ENCODE data around the gene EBF4.

Gene EBF4

DNA sequence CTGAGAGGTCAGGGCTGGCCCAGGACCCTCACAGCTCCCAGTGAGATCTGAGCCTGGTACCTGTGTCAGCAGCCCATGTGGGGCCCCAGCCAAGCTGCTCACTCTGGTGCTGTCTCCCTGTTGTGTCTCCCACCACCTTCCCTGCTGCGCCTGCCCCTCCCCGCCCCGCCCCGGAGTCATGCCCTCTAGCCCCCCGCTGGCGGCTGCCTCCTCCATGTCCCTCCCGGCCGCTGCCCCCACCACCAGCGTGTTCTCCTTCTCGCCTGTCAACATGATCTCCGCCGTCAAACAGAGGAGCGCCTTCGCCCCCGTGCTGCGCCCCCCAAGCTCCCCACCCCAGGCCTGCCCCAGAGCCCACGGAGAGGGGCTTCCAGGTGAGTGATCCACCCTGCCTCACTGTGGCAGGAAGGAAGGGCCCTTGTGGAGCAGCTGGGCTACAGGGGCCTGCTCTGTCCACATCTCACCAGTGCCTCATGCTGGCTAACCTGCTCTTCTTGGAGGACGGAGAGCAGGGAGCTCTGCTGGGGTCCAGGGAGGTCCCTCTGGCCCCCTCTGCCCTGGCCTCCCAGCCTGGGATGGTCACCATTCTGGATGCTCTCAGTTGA, 63.0 kb downstream of the EBF4 start:
- H3K36me3 ChIP-seq: no peaks in the 10 kb centered on the region
- H3K9me3 ChIP-seq: no peaks in the 10 kb centered on the region
- peaks cover 0 to 94% of the 10 kb centered on the region in 2 donors for H3K27me3 ChIP-seq
- no peak overlapping the region for H3K27ac ChIP-seq
- peaks cover 0 to 30% (median 25%) of the 10 kb centered on the region in 4 donors for H3K4me1 ChIP-seq
- H3K4me3 ChIP-seq: no peak overlapping the region
- DNase-seq: no peak
- TF ChIP-seq CTCF (IDR thresholded peaks at IDR 0.05): no peak
- intact Hi-C loops (cut with DNase I; ENCODE audit: low total_unique reads): no loop called here

GRCh38 chr20:2756056-2756611, 63.6 kb downstream of the EBF4 start:
- peak; percentile 16 to 35 for TF ChIP-seq CTCF (IDR thresholded peaks at IDR 0.05)
- H3K27ac ChIP-seq: no peak overlapping the region
- H3K36me3 ChIP-seq: no peaks in the 10 kb centered on the region
- H3K27me3 ChIP-seq: peaks cover 0 to 97% of the 10 kb centered on the region in 2 donors
- intact Hi-C loops (cut with DNase I; ENCODE audit: low total_unique reads): no loop called here
- H3K4me1 ChIP-seq: peaks cover 0 to 24% (median 20%) of the 10 kb centered on the region in 4 donors
- no peaks in the 10 kb centered on the region for H3K9me3 ChIP-seq
- H3K4me3 ChIP-seq: no peak overlapping the region
- DNase-seq: no peak

- intact Hi-C loops (cut with DNase I; ENCODE audit: low total_unique reads): no loop called here
- no peak for DNase-seq
Observed at GRCh38 chr20:2757001-2757400, 64.4 kb downstream of the EBF4 start.

DNA sequence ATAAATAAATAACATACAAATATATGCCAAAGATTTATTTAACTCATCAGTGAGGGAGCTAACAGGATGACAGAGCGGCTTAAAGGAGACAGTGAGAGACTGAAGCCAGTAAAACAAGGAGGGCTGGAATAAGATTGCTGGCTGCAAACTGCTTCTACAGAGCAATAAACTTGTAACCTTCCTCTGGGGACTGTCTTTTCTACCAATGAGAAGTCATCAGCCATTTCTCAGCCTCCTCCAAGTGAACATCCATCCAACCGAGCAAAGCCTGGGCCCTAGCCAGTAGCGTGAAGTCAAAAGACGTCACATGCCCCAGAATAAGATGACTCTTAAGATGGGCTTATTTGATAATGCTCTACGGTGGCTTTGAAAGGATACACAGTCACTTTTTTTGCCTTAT, 65.4 kb downstream of the EBF4 start:
- DNase-seq: no peak
- H3K4me3 ChIP-seq: no peak overlapping the region
- H3K36me3 ChIP-seq: no peaks in the 10 kb centered on the region
- H3K27ac ChIP-seq: no peak overlapping the region
- H3K27me3 ChIP-seq: peaks cover 0 to 88% of the 10 kb centered on the region in 2 donors
- H3K4me1 ChIP-seq: peaks cover 0 to 6% (median 3%) of the 10 kb centered on the region in 4 donors
- H3K9me3 ChIP-seq: no peaks in the 10 kb centered on the region
- TF ChIP-seq CTCF (IDR thresholded peaks at IDR 0.05): no peak
- intact Hi-C loops (cut with DNase I; ENCODE audit: low total_unique reads): no loop called here

More at GRCh38 chr20:2757001-2757400, 64.4 kb downstream of the EBF4 start:
- H3K4me1 ChIP-seq: peaks cover 0 to 16% (median 12%) of the 10 kb centered on the region in 4 donors
- H3K27ac ChIP-seq: no peak overlapping the region
- no peaks in the 10 kb centered on the region for H3K36me3 ChIP-seq
- H3K4me3 ChIP-seq: no peak overlapping the region
- TF ChIP-seq CTCF (IDR thresholded peaks at IDR 0.05): no peak
- no peaks in the 10 kb centered on the region for H3K9me3 ChIP-seq
- peaks cover 0 to 90% of the 10 kb centered on the region in 2 donors for H3K27me3 ChIP-seq

DNA sequence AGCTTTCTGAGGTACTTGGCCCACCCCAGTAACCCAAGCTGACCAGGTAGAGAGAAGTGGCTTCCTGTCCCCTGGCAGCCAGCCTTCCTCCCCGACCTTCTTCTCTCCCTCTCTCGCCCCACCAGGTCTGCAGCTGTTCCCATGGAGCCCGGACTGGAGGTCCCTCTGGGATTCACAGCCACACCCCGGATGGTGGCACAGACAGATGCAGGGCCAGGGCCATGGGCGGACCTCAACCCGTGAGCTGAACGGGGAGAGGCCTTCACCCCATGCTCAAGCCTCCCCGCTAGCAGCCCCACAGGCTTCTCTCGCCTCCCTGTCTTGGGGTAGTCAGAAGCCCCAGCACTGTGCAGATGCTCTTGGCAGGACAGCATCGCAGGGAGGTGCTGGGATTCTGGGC, 66.6 kb downstream of the EBF4 start:
- no peaks in the 10 kb centered on the region for H3K36me3 ChIP-seq
- H3K9me3 ChIP-seq: no peaks in the 10 kb centered on the region
- intact Hi-C loops (cut with DNase I; ENCODE audit: low total_unique reads): no loop called here
- DNase-seq: no peak
- no peak overlapping the region for H3K4me3 ChIP-seq
- no peak for TF ChIP-seq CTCF (IDR thresholded peaks at IDR 0.05)
- peaks cover 0 to 87% of the 10 kb centered on the region in 2 donors for H3K27me3 ChIP-seq
- no peak overlapping the region for H3K27ac ChIP-seq
- H3K4me1 ChIP-seq: no peaks in the 10 kb centered on the region
